ENCODE results near the gene GRM5.
"Not testable (repeated sequence)": the region's sequence is repeated elsewhere in the genome, so short reads cannot be mapped to it uniquely, and the experiment has no call there.

- TF ChIP-seq CTCF, POLR2A (IDR thresholded peaks at IDR 0.05): not testable (repeated sequence)
Measured at GRCh38 chr11:88978992-88979391, 86.8 kb downstream of the GRM5 start.
